Upper lobe of right lung (tissue), 1 donor: Measurements from ENCODE around the gene CAMK1D. TPM values are rescaled to one million over a fixed set of nuclear protein-coding genes. Genes with fewer than 3 reads are reported as not detected.

Source experiments
- ATAC-seq: fragments of 200-7000 bp; cut with Tn5 transposase; one replicate; pipeline ENCODE4 v1.9.1; 2020; ENCODE audit warnings: mild to moderate bottlenecking, moderate library complexity
- DNase-seq: peaks from one replicate; pipeline ENCODE4 v3.0.0-alpha.2; 2020
- H3K27ac ChIP-seq: fragments of 200-600 bp; one replicate; pipeline ENCODE4 v1.8.0; 2022
- H3K27me3 ChIP-seq: fragments of 200-600 bp; one replicate; pipeline ENCODE4 v1.8.0; 2022; ENCODE audit warnings: mild to moderate bottlenecking
- H3K36me3 ChIP-seq: fragments of 200-600 bp; one replicate; pipeline ENCODE4 v1.8.0; 2022
- H3K4me1 ChIP-seq: fragments of 200-600 bp; one replicate; pipeline ENCODE4 v1.8.0; 2022
- H3K4me3 ChIP-seq: fragments of 200-600 bp; one replicate; pipeline ENCODE4 v1.8.0; 2022; ENCODE audit warnings: mild to moderate bottlenecking
- H3K9me3 ChIP-seq: fragments of 200-600 bp; one replicate; pipeline ENCODE4 v1.8.0; 2022
- intact Hi-C: fragments of 100-400 bp; cut with DNase I; formaldehyde crosslinking; loops from one replicate; pipeline ENCODE4 v1.11.0; 2022
- total RNA-seq: library from RNA; stranded (reverse); fragmentation: NEBNext Ultra II Directional; extraction: Animal tissue kit (Norgen Biotek cat#: 25700); gene quantifications from one replicate; pipeline ENCODE4 v1.2.1, GENCODE V29; 2021
- TF ChIP-seq, protein P1 (sequence below): fragments of 200-600 bp; IDR thresholded peaks from one replicate; pipeline ENCODE4 v1.8.0; 2022; ENCODE audit warnings: antibody characterized with exemption
- donor health status: DM: no; HTN: yes; CAD: no; lungs with severe emphysema.

The CAMK1D gene
- total RNA-seq, 1 donor from 2014 or later: 17.1 TPM

DNA sequence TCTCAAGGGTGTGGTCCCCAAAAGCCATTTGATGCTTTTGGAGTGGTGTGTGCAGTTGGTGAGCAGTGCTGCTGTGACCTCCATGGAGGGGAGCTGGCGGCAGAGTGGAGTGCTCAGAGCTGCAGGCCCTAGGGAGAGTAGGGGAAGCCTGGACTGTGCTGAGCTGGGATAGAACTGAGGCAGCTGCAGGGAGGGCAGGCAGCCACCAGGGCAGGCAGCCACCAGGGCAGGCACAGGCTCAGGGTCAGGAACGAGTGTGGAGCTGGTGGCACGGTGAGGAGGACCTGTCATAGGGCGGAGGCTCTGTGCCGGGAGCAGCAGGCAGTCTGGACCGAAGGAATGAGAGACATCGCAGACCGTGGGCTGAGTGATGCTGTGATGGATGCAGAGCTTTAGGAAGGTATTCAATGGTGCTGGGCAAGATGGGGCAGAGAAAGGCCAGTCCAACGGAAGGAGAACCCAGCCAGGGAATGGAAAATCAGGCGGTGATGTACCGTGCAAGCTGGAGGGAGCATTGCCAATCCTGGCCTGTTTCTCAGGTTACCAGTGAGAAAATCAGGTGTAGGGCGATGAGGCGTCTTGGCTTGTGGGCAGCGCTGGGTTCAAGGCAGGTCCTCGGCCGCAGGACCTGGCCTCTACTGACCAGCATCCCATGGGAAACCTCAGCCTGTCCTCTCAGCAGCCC, 152.6 kb downstream of the CAMK1D start:
- ATAC-seq: peak; percentile 24
- H3K4me1 ChIP-seq: peaks cover 16% of the 10 kb centered on the region

DNA sequence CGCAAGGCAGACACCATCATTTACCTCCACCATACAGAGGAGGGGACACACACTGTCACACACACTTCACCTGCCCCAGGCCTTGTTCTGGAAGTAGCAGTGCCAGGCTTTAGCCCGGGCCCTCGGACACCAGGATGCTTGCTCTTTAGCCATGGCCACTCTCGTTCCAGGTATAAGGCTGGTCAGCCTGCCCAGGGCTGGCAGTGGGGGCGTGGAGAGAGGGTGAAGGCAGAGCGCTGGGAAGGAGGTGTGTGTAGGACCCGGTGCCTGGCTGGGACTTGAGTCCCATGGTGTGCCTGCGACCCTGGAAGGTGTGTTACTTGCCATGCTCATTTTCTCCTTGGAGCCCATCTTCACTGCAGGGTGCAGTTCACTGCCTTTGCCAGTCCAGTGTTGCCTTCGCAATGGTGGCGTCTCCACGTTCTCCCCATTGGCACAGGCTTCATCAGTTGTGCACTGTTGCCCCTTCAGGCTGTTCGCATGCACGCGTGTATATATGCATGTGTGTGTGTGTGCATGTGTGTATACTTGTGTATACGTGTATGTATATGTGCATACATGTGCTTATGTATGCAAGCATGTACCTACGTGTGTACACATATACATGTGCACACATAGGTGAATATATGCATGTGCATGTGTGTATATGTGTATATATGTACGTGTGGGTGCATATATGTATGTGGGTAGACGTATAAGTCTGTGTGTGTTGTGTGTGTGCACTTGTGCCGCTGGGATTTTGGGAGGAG, 153.4 kb downstream of the CAMK1D start:
- TF ChIP-seq, protein P1, sequence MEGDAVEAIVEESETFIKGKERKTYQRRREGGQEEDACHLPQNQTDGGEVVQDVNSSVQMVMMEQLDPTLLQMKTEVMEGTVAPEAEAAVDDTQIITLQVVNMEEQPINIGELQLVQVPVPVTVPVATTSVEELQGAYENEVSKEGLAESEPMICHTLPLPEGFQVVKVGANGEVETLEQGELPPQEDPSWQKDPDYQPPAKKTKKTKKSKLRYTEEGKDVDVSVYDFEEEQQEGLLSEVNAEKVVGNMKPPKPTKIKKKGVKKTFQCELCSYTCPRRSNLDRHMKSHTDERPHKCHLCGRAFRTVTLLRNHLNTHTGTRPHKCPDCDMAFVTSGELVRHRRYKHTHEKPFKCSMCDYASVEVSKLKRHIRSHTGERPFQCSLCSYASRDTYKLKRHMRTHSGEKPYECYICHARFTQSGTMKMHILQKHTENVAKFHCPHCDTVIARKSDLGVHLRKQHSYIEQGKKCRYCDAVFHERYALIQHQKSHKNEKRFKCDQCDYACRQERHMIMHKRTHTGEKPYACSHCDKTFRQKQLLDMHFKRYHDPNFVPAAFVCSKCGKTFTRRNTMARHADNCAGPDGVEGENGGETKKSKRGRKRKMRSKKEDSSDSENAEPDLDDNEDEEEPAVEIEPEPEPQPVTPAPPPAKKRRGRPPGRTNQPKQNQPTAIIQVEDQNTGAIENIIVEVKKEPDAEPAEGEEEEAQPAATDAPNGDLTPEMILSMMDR: no peak
- ATAC-seq: no peak
- peak; percentile 46 for DNase-seq

More for the DNA sequence above, 152.6 kb downstream of the CAMK1D start:
- Histone ChIP-seq H3K9me3 (no peaks in the 10 kb centered on the region), H3K4me3 (no peak overlapping the region), H3K36me3 (no peaks in the 10 kb centered on the region), H3K27me3 (no peaks in the 10 kb centered on the region), H3K27ac (no peak overlapping the region)
- intact Hi-C loops: no loop called here
- TF ChIP-seq, protein P1: no peak
- peak; percentile 46 for DNase-seq

DNA sequence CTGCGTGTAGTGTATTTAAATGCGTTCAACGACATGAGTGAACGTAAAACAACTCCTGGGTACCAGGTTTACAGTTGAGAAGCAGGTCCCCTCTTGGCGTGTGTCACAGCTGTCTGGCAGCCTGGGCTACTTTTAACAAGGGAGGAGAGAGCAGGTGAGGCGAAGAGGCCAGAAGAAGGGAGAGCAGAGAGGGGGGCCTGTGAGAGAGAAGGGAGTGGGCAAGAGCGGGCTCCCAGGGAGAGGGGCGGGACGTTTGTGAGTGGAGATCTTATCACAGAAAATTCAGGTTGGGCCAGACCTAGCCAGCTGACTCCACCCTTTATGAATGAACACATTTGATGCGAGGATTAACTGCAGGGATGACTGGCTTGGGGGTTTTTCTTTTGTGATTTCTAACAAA, 154.0 kb downstream of the CAMK1D start:
- Histone ChIP-seq H3K36me3 (no peaks in the 10 kb centered on the region), H3K4me3 (no peak overlapping the region), H3K9me3 (no peaks in the 10 kb centered on the region), H3K4me1 (peaks cover 16% of the 10 kb centered on the region), H3K27ac (no peak overlapping the region), H3K27me3 (no peaks in the 10 kb centered on the region)
- TF ChIP-seq, protein P1: no peak
- intact Hi-C loops: no loop called here
- ATAC-seq: no peak
- DNase-seq: peak; percentile 13

More for the DNA sequence above, 153.4 kb downstream of the CAMK1D start:
- Histone ChIP-seq H3K27ac (no peak overlapping the region), H3K9me3 (no peaks in the 10 kb centered on the region), H3K4me3 (no peak overlapping the region), H3K27me3 (no peaks in the 10 kb centered on the region), H3K36me3 (no peaks in the 10 kb centered on the region), H3K4me1 (peaks cover 16% of the 10 kb centered on the region)
- intact Hi-C loops: no loop called here

DNA sequence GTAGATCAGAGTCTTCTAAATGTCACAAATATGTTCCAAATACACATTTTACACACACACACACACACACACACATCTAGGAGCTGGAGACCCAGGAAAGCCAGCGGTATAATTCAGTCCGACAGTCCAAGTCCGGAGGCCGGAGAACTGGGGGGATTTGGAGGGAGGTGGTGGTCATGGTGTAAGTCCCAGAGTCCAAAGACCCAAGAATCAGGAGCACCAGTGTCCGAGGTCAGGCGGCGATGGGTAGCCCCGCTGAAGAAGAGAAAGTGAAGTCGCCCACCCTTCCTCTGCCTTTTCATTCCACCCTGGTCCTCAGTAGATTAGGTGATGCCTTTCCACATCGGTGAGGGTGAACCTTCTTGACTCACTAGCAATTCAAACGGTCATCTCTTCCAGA, 154.8 kb downstream of the CAMK1D start:
- Histone ChIP-seq H3K4me1 (peaks cover 16% of the 10 kb centered on the region), H3K4me3 (no peak overlapping the region), H3K9me3 (no peaks in the 10 kb centered on the region), H3K27ac (no peak overlapping the region), H3K36me3 (no peaks in the 10 kb centered on the region), H3K27me3 (no peaks in the 10 kb centered on the region)
- DNase-seq (peak; percentile 40), ATAC-seq (no peak)
- intact Hi-C loops: no loop called here
- TF ChIP-seq, protein P1: no peak

DNA sequence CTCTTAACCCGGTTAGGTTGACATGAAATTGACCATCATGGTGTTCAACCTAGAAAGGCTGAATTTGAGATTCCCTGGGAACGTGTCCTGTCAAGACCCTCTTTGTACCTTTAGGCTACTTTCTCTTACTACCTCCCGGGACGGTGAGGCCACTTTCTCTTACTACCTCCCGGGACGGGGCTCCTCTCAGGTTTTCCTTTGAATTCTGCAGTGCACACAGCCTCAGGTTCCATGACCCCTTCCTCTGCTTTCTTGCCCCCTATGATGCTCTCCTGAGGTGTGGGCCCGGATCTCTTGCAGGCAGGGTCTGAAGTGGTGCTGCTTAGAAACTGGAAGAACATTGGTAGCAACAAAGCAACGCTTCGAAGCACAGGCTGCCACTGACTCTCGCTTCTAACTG, 155.3 kb downstream of the CAMK1D start:
- TF ChIP-seq, protein P1: no peak
- Histone ChIP-seq H3K27ac (no peak overlapping the region), H3K36me3 (no peaks in the 10 kb centered on the region), H3K27me3 (no peaks in the 10 kb centered on the region), H3K9me3 (no peaks in the 10 kb centered on the region), H3K4me3 (no peak overlapping the region), H3K4me1 (peaks cover 16% of the 10 kb centered on the region)
- intact Hi-C loops: no loop called here
- DNase-seq (peak; percentile 41), ATAC-seq (no peak)
